Measurements from ENCODE around the gene C1orf21. TPM values are rescaled to one million over a fixed set of nuclear protein-coding genes. Genes with fewer than 3 reads are reported as not detected.

Gene C1orf21
- total RNA-seq, 1 donor from 2014 or later = 2.6 TPM

- DNase-seq (ENCODE audit: low read depth) = no peak
- no peaks in the 10 kb centered on the region for H3K36me3 ChIP-seq (ENCODE audit: control insufficient read depth, insufficient read depth, low read length)
- no peak overlapping the region for H3K4me3 ChIP-seq (ENCODE audit: low read depth, low read length)
Measured at GRCh38 chr1:184399192-184399847, 12.5 kb downstream of the C1orf21 start.

GRCh38 chr1:184403961-184404726 lies 17.3 kb downstream of the C1orf21 start:
- TF ChIP-seq CTCF (IDR thresholded peaks at IDR 0.05; ENCODE audit: insufficient read depth, low read length, poor library complexity, severe bottlenecking) = no peak
- no peak for DNase-seq (ENCODE audit: low read depth)
- Histone ChIP-seq H3K36me3 (ENCODE audit: control insufficient read depth, insufficient read depth, low read length) (no peaks in the 10 kb centered on the region), H3K4me3 (ENCODE audit: low read depth, low read length) (no peak overlapping the region), H3K27me3 (ENCODE audit: control insufficient read depth, insufficient read depth, low read length) (no peaks in the 10 kb centered on the region)

More at GRCh38 chr1:184399192-184399847, 12.5 kb downstream of the C1orf21 start:
- H3K27me3 ChIP-seq (ENCODE audit: control insufficient read depth, insufficient read depth, low read length) = no peaks in the 10 kb centered on the region
- TF ChIP-seq CTCF (IDR thresholded peaks at IDR 0.05; ENCODE audit: insufficient read depth, low read length, poor library complexity, severe bottlenecking) = no peak

- DNase-seq (ENCODE audit: low read depth) = no peak
- H3K27me3 ChIP-seq (ENCODE audit: control insufficient read depth, insufficient read depth, low read length) = no peaks in the 10 kb centered on the region
- H3K4me3 ChIP-seq (ENCODE audit: low read depth, low read length) = no peak overlapping the region
- no peaks in the 10 kb centered on the region for H3K36me3 ChIP-seq (ENCODE audit: control insufficient read depth, insufficient read depth, low read length)
- no peak for TF ChIP-seq CTCF (IDR thresholded peaks at IDR 0.05; ENCODE audit: insufficient read depth, low read length, poor library complexity, severe bottlenecking)
Measured at GRCh38 chr1:184404727-184405027, 17.8 kb downstream of the C1orf21 start.

- TF ChIP-seq CTCF (IDR thresholded peaks at IDR 0.05; ENCODE audit: insufficient read depth, low read length, poor library complexity, severe bottlenecking) = no peak
- DNase-seq (ENCODE audit: low read depth) = no peak
- Histone ChIP-seq H3K36me3 (ENCODE audit: control insufficient read depth, insufficient read depth, low read length) (no peaks in the 10 kb centered on the region), H3K27me3 (ENCODE audit: control insufficient read depth, insufficient read depth, low read length) (no peaks in the 10 kb centered on the region), H3K4me3 (ENCODE audit: low read depth, low read length) (no peak overlapping the region)
Measured at GRCh38 chr1:184405094-184405800, 18.4 kb downstream of the C1orf21 start.

GRCh38 chr1:184405801-184406142 lies 18.9 kb downstream of the C1orf21 start:
- Histone ChIP-seq H3K4me3 (ENCODE audit: low read depth, low read length) (no peak overlapping the region), H3K36me3 (ENCODE audit: control insufficient read depth, insufficient read depth, low read length) (no peaks in the 10 kb centered on the region), H3K27me3 (ENCODE audit: control insufficient read depth, insufficient read depth, low read length) (no peaks in the 10 kb centered on the region)
- no peak for DNase-seq (ENCODE audit: low read depth)
- no peak for TF ChIP-seq CTCF (IDR thresholded peaks at IDR 0.05; ENCODE audit: insufficient read depth, low read length, poor library complexity, severe bottlenecking)
